HEK293 (cell line): ENCODE results near the gene DPPA5.

Experiments used
- CTCF ChIA-PET: fragments of 350-600 bp; formaldehyde crosslinking; extraction: SDS; loops from one replicate; lab custom pipeline; 2021; ENCODE audit warnings: antibody characterized with exemption; lab: Yijun Ruan, JAX
- POLR2A ChIA-PET: fragments of 300-600 bp; formaldehyde crosslinking; extraction: SDS; loops from one replicate; lab custom pipeline; 2020; ENCODE audit warnings: antibody characterized with exemption, inconsistent platforms; lab: Yijun Ruan, JAX
- H3K27ac ChIP-seq: fragments of 200-500 bp; sonication (Bioruptor generic); 2 replicates; pipeline ENCODE4 v1.5.1; 2014; ENCODE audit warnings: low read depth, low read length, control low read depth, inconsistent platforms; ENCODE audit errors: extremely low read depth
- H3K36me3 ChIP-seq, 2 experiments: fragments of 200-500 bp in 1 of 2; sonication (Bioruptor generic) in 1 of 2; 1 replicate in 1 of 2; 2 replicates in 1 of 2; pipeline ENCODE4 v1.5.1; 2014 to 2017; ENCODE audit warnings: inconsistent platforms in 2 of 2, low read length in 2 of 2; ENCODE audit not compliant: control insufficient read depth in 2 of 2, insufficient read depth in 1 of 2
- H3K4me1 ChIP-seq: fragments of 200-500 bp; sonication (Bioruptor generic); 2 replicates; pipeline ENCODE4 v1.5.1; 2014; ENCODE audit warnings: mild to moderate bottlenecking, low read length, inconsistent platforms; ENCODE audit not compliant: control insufficient read depth, insufficient read depth
- H3K4me3 ChIP-seq: 2 replicates; pipeline ENCODE4 v1.5.1; 2011; ENCODE audit warnings: low read depth, mild to moderate bottlenecking, control low read depth, low read length, moderate library complexity
- H3K9me3 ChIP-seq: fragments of 200-500 bp; sonication (Bioruptor generic); 2 replicates; pipeline ENCODE4 v1.5.1; 2014; ENCODE audit warnings: low read depth, low read length, inconsistent platforms; ENCODE audit not compliant: control insufficient read depth, insufficient read depth
- GFI1B ChIP-seq: fragments of 450-650 bp; formaldehyde crosslinking; IDR thresholded peaks from 2 replicates; pipeline ENCODE4 v1.5.1; 2016; ENCODE audit warnings: missing biosample characterization, missing genetic modification characterization
- ZNF324 ChIP-seq: fragments of 450-650 bp; formaldehyde crosslinking; IDR thresholded peaks from 2 replicates; pipeline ENCODE4 v1.5.1; 2016; ENCODE audit warnings: missing biosample characterization, missing genetic modification characterization
- ZNF391 ChIP-seq: fragments of 450-650 bp; formaldehyde crosslinking; IDR thresholded peaks from 2 replicates; pipeline ENCODE4 v1.5.1; 2016; ENCODE audit warnings: low read depth, missing biosample characterization, missing genetic modification characterization, borderline replicate concordance
- ZNF423 ChIP-seq: fragments of 450-650 bp; formaldehyde crosslinking; IDR thresholded peaks from 2 replicates; pipeline ENCODE4 v1.5.1; 2016; ENCODE audit warnings: missing biosample characterization, missing genetic modification characterization
- ZNF561 ChIP-seq: fragments of 450-650 bp; IDR thresholded peaks from 2 replicates; pipeline ENCODE4 v1.5.1; 2018; ENCODE audit warnings: missing biosample characterization, missing genetic modification characterization, borderline replicate concordance
- ZNF600 ChIP-seq: fragments of 450-650 bp; formaldehyde crosslinking; IDR thresholded peaks from 2 replicates; pipeline ENCODE4 v1.5.1; 2016; ENCODE audit warnings: missing biosample characterization, missing genetic modification characterization
- ZNF837 ChIP-seq: fragments of 450-650 bp; formaldehyde crosslinking; IDR thresholded peaks from 2 replicates; pipeline ENCODE4 v1.5.1; 2016; ENCODE audit warnings: missing biosample characterization, missing genetic modification characterization
- TF ChIP-seq, protein P1 (sequence below): fragments of 450-650 bp; formaldehyde crosslinking; conservative IDR thresholded peaks from 2 replicates; pipeline ENCODE4 v1.5.1; 2016; ENCODE audit warnings: low read depth, missing biosample characterization, missing genetic modification characterization
- TF ChIP-seq, protein P2 (sequence below): fragments of 450-650 bp; formaldehyde crosslinking; IDR thresholded peaks from 2 replicates; pipeline ENCODE4 v1.5.1; 2016; ENCODE audit warnings: missing biosample characterization, missing genetic modification characterization
- TF ChIP-seq, protein P3 (sequence below): fragments of 450-650 bp; formaldehyde crosslinking; IDR thresholded peaks from 2 replicates; pipeline ENCODE4 v1.5.1; 2017; ENCODE audit warnings: missing biosample characterization, mild to moderate bottlenecking, missing genetic modification characterization, moderate library complexity
- TF ChIP-seq, protein P4 (sequence below): fragments of 450-650 bp; formaldehyde crosslinking; IDR thresholded peaks from 2 replicates; pipeline ENCODE4 v1.5.1; 2016; ENCODE audit warnings: missing biosample characterization, missing genetic modification characterization
- TF ChIP-seq, protein P5 (sequence below): fragments of 450-650 bp; formaldehyde crosslinking; IDR thresholded peaks from 2 replicates; pipeline ENCODE4 v1.5.1; 2016; ENCODE audit warnings: missing biosample characterization, missing genetic modification characterization

The DPPA5 gene

DNA sequence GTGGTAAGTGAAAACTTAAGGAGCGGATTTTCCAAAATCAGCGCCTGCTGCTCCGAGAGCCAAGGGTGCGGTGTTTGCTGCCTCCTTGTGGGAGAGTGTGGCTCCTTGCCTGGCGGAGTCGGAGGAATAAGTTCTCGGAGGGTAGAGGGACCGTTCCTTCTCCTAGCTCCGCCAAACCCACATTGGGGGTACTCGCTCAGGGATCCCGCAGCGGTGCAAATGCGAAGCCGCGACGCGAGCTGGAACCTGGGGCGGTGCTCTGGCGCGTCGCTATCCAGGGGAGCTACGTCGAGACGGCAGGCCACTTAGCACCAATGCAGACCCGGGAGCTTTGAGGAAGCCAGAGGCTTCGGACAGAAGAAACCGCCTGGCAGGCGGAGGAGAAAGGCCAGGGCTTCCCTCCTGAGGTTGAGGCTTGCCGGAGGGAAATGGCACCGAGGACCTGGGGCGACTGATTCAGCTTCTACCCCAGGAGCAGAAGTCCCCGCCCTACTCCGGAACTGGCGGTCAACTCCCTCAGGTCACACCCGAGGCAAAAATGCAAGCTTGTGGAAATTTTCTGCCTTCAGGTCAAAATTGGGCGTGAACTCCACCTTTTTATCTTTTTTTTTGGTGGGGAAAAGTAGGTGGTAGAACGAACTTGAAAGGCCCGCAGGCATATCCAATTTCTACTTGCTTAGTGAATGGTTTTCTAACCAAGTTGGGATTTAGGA lies 34.9 kb upstream of the DPPA5 start (continued):
- TF ChIP-seq, protein P1, sequence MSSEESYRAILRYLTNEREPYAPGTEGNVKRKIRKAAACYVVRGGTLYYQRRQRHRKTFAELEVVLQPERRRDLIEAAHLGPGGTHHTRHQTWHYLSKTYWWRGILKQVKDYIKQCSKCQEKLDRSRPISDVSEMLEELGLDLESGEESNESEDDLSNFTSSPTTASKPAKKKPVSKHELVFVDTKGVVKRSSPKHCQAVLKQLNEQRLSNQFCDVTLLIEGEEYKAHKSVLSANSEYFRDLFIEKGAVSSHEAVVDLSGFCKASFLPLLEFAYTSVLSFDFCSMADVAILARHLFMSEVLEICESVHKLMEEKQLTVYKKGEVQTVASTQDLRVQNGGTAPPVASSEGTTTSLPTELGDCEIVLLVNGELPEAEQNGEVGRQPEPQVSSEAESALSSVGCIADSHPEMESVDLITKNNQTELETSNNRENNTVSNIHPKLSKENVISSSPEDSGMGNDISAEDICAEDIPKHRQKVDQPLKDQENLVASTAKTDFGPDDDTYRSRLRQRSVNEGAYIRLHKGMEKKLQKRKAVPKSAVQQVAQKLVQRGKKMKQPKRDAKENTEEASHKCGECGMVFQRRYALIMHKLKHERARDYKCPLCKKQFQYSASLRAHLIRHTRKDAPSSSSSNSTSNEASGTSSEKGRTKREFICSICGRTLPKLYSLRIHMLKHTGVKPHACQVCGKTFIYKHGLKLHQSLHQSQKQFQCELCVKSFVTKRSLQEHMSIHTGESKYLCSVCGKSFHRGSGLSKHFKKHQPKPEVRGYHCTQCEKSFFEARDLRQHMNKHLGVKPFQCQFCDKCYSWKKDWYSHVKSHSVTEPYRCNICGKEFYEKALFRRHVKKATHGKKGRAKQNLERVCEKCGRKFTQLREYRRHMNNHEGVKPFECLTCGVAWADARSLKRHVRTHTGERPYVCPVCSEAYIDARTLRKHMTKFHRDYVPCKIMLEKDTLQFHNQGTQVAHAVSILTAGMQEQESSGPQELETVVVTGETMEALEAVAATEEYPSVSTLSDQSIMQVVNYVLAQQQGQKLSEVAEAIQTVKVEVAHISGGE (tag by site-specific recombination), result peak; percentile 60
- TF ChIP-seq, protein P2, sequence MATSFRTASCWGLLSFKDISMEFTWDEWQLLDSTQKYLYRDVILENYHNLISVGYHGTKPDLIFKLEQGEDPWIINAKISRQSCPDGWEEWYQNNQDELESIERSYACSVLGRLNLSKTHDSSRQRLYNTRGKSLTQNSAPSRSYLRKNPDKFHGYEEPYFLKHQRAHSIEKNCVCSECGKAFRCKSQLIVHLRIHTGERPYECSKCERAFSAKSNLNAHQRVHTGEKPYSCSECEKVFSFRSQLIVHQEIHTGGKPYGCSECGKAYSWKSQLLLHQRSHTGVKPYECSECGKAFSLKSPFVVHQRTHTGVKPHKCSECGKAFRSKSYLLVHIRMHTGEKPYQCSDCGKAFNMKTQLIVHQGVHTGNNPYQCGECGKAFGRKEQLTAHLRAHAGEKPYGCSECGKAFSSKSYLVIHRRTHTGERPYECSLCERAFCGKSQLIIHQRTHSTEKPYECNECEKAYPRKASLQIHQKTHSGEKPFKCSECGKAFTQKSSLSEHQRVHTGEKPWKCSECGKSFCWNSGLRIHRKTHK, result no peak

DNA sequence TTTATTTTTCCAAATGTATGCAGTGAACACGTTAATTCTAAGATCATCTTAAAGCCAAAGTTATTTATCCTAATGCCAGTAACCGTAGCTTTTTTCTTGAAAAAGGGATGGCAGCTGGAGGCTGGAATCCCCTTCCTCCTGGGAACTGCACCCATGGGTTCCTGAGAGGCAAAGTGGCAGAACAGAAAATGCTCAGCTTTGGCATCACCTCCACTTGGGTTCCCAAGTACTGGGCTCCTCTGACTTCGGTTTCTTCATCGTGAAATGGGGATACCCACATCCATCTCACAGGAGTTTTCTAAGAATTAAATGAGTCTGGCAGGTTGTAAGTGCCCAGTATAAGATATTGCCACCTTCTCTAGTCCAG lies 34.3 kb upstream of the DPPA5 start:
- ChIA-PET POLR2A (interaction anchor here (1.1 to 1.4 kb wide), 3 partner anchors 73 to 133 kb away, joined by 3 to 6 read pairs (median 3); partner anchors contain the start of gene MTO1), CTCF (interaction anchor here (0.7 to 3.5 kb wide), 21 partner anchors 8 to 772 kb away, joined by 3 to 39 read pairs (median 4); partner anchors contain the start of gene MTO1)
- Histone ChIP-seq H3K9me3 (no peaks in the 10 kb centered on the region), H3K4me1 (peaks cover 3% of the 10 kb centered on the region; the same call in 1 of the 2 replicates), H3K27ac (no peak overlapping the region), H3K4me3 (peak overlapping the region; percentile 50), H3K36me3 (no peaks in the 10 kb centered on the region)
- TF ChIP-seq ZNF423 (tag by site-specific recombination), result 0 out of 2 replicates have a peak, but pooled peaks have one; percentile 18
- no peak for TF ChIP-seq ZNF324 (tag by site-specific recombination)
- TF ChIP-seq, protein P3, sequence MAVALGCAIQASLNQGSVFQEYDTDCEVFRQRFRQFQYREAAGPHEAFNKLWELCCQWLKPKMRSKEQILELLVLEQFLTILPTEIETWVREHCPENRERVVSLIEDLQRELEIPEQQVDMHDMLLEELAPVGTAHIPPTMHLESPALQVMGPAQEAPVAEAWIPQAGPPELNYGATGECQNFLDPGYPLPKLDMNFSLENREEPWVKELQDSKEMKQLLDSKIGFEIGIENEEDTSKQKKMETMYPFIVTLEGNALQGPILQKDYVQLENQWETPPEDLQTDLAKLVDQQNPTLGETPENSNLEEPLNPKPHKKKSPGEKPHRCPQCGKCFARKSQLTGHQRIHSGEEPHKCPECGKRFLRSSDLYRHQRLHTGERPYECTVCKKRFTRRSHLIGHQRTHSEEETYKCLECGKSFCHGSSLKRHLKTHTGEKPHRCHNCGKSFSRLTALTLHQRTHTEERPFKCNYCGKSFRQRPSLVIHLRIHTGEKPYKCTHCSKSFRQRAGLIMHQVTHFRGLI (tag by site-specific recombination), result no peak
- TF ChIP-seq ZNF561 (tag by site-specific recombination), result 0 out of 2 replicates have a peak, but pooled peaks have one; percentile 18
- TF ChIP-seq ZNF391 (tag by site-specific recombination), result no peak
- peak; percentile 83 for TF ChIP-seq ZNF600 (tag by site-specific recombination)
- TF ChIP-seq, protein P4, sequence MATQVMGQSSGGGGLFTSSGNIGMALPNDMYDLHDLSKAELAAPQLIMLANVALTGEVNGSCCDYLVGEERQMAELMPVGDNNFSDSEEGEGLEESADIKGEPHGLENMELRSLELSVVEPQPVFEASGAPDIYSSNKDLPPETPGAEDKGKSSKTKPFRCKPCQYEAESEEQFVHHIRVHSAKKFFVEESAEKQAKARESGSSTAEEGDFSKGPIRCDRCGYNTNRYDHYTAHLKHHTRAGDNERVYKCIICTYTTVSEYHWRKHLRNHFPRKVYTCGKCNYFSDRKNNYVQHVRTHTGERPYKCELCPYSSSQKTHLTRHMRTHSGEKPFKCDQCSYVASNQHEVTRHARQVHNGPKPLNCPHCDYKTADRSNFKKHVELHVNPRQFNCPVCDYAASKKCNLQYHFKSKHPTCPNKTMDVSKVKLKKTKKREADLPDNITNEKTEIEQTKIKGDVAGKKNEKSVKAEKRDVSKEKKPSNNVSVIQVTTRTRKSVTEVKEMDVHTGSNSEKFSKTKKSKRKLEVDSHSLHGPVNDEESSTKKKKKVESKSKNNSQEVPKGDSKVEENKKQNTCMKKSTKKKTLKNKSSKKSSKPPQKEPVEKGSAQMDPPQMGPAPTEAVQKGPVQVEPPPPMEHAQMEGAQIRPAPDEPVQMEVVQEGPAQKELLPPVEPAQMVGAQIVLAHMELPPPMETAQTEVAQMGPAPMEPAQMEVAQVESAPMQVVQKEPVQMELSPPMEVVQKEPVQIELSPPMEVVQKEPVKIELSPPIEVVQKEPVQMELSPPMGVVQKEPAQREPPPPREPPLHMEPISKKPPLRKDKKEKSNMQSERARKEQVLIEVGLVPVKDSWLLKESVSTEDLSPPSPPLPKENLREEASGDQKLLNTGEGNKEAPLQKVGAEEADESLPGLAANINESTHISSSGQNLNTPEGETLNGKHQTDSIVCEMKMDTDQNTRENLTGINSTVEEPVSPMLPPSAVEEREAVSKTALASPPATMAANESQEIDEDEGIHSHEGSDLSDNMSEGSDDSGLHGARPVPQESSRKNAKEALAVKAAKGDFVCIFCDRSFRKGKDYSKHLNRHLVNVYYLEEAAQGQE (tag by site-specific recombination), result no peak
- no peak for TF ChIP-seq ZNF837
- no peak for TF ChIP-seq GFI1B (tag by site-specific recombination)
- TF ChIP-seq, protein P5, sequence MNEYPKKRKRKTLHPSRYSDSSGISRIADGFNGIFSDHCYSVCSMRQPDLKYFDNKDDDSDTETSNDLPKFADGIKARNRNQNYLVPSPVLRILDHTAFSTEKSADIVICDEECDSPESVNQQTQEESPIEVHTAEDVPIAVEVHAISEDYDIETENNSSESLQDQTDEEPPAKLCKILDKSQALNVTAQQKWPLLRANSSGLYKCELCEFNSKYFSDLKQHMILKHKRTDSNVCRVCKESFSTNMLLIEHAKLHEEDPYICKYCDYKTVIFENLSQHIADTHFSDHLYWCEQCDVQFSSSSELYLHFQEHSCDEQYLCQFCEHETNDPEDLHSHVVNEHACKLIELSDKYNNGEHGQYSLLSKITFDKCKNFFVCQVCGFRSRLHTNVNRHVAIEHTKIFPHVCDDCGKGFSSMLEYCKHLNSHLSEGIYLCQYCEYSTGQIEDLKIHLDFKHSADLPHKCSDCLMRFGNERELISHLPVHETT (tag by site-specific recombination), result no peak
